BJ (cell line): ENCODE results near the gene TC2N. TPM values are rescaled to one million over a fixed set of nuclear protein-coding genes. Genes with fewer than 3 reads are reported as not detected.

Experiments used
- CTCF ChIA-PET: fragments of 350-600 bp; formaldehyde crosslinking; extraction: SDS; loops from one replicate; lab custom pipeline; 2021; ENCODE audit warnings: antibody characterized with exemption, inconsistent platforms; lab: Yijun Ruan, JAX
- POLR2A ChIA-PET: fragments of 300-600 bp; sonication (Branson Sonifier 250); formaldehyde crosslinking; extraction: SDS; loops from one replicate; lab custom pipeline; 2021; ENCODE audit warnings: antibody characterized with exemption; lab: Charles Lee
- DNase-seq: peaks from one replicate; pipeline ENCODE4 v3.0.0-alpha.2; 2011; ENCODE audit warnings: low read depth
- H3K27me3 ChIP-seq: 2 replicates; pipeline ENCODE4 v1.6.0; 2011; ENCODE audit warnings: low read length; ENCODE audit not compliant: control insufficient read depth, insufficient read depth
- H3K36me3 ChIP-seq: 2 replicates; pipeline ENCODE4 v1.5.1; 2011; ENCODE audit warnings: low read length; ENCODE audit not compliant: control insufficient read depth, insufficient read depth
- H3K4me3 ChIP-seq: 2 replicates; pipeline ENCODE4 v1.5.1; 2011; ENCODE audit warnings: low read depth, mild to moderate bottlenecking, control low read depth, low read length
- polyA plus RNA-seq: library from polyadenylated mRNA; depleted of rRNA; stranded (reverse); fragments of >200 nt; gene quantifications from 2 replicates; pipeline ENCODE4 v1.2.3, GENCODE V29; 2011
- TF ChIP-seq, protein P1 (sequence below): IDR thresholded peaks from 2 replicates; pipeline ENCODE4 v1.5.1; 2011; ENCODE audit warnings: low read depth, mild to moderate bottlenecking, control low read depth, inconsistent platforms, low read length, moderate library complexity; ENCODE audit not compliant: insufficient read depth

TC2N gene
- polyA plus RNA-seq, 1 experiment, result 0.05 TPM

DNA sequence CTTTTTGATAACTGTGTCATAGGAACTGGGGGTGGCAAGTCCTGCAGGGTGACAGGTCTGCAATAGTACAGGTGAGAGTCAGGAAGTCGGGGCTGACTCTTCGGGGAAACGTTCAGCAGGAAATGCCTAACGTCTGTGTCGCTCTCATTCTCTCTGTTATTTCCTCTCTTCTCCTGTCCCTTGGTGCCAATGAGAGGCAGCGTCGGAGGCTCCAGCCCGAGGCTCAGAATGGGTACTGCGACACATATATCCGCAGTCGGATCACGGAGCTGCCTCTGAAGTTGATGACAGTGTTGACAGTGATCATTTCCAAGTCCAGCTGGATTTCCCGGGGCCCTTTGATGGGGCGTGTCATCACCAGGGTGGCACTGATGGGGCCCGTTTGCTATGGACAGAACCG lies 2.7 kb upstream of the TC2N start:
- POLR2A ChIA-PET, result no interaction called here
- Histone ChIP-seq H3K36me3 (peaks cover 28% of the 10 kb centered on the region), H3K4me3 (no peak overlapping the region), H3K27me3 (no peaks in the 10 kb centered on the region)
- no peak for DNase-seq
- TF ChIP-seq, protein P1, sequence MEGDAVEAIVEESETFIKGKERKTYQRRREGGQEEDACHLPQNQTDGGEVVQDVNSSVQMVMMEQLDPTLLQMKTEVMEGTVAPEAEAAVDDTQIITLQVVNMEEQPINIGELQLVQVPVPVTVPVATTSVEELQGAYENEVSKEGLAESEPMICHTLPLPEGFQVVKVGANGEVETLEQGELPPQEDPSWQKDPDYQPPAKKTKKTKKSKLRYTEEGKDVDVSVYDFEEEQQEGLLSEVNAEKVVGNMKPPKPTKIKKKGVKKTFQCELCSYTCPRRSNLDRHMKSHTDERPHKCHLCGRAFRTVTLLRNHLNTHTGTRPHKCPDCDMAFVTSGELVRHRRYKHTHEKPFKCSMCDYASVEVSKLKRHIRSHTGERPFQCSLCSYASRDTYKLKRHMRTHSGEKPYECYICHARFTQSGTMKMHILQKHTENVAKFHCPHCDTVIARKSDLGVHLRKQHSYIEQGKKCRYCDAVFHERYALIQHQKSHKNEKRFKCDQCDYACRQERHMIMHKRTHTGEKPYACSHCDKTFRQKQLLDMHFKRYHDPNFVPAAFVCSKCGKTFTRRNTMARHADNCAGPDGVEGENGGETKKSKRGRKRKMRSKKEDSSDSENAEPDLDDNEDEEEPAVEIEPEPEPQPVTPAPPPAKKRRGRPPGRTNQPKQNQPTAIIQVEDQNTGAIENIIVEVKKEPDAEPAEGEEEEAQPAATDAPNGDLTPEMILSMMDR, result no peak
- CTCF ChIA-PET, result interaction anchor here (0.6 kb wide), 1 partner anchor 1553 kb away, joined by 4 read pairs; no protein-coding TSS in a partner anchor

DNA sequence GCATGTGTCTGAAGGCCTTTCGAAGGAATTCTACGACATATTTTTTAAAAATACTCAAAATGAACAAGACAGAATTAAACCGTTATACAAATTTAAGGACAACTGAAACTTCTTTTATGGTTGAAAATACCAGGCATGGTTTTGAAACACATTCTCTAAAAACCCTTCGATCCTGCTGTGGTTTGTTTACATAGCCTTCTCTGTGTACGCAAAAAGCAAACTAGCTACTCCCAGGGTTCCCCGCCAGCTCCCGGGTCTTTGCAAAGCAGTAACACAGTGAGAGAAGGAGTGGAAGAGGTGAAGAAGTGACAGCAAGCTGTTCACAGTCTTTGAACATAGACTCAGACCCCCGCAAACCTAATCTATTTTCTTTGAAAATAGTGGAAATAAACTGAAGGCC lies 2.2 kb upstream of the TC2N start:
- POLR2A ChIA-PET, result no interaction called here
- Histone ChIP-seq H3K27me3 (no peaks in the 10 kb centered on the region), H3K36me3 (peaks cover 28% of the 10 kb centered on the region), H3K4me3 (no peak overlapping the region)
- TF ChIP-seq, protein P1, result no peak
- CTCF ChIA-PET, result interaction anchor here (0.6 kb wide), 2 partner anchors 764 to 1553 kb away, joined by 3 to 4 read pairs; no protein-coding TSS in a partner anchor
- no peak for DNase-seq

DNA sequence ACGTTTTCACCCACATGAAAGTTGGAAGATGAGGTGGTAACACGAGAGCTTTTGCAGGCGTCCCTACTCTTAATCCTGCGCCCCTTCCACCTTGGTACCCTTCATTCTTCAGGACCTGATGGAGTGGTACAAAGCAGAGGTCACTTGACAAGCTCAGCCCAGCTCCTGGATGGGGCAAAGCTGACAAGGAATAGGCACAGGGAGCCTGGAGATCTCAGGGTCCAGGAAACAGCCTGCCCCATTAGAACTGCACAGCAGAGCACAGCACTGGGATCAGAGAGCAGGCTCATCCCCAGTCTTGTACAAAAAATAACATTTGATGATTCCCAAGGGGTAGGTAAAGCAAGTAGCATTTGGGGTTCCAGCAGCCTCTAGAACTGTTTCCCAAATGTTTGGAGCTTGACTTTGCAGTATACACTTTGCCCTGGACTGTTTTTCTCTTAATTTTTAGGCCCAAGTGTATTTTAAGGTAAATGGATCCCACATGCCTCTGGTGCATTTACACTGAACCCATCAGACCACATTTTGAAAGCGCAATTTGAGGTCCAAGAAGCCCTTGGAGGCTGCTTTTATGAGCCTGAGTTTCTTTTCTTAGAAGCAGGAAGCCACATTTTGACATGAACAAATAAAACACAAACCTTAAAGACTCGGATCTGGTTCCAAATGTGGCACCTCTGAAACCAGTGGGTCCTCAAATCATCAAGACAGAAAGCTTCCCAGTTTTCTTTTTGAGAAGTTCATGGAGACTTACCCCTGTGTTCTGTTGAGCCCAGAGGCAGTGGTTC lies 633 bp downstream of the TC2N start:
- DNase-seq, result no peak
- TF ChIP-seq, protein P1, result no peak
- ChIA-PET CTCF (interaction anchor here (0.8 kb wide), 1 partner anchor 26 kb away, joined by 3 read pairs; no protein-coding TSS in a partner anchor), POLR2A (no interaction called here)
- Histone ChIP-seq H3K4me3 (no peak overlapping the region), H3K36me3 (peaks cover 16% of the 10 kb centered on the region), H3K27me3 (no peaks in the 10 kb centered on the region)

DNA sequence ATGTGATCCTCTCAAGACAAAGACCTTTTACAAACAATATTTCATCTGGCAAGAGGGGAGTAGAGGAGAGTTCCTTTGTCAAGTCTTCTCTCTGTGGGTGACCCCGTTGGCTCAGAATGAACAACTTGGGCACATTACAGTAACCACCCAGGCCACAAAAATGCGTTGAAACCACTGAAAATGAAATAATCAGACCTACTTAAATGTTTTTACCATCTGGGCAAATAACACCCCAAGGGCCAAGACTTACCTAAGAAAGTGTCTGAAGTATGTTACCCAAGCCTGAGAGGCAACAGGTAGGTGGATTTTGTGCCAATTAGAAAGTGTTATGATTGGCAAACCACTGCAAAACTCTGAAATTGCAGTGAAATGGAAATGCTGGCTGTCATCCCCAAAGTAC lies 1.3 kb downstream of the TC2N start:
- Histone ChIP-seq H3K4me3 (no peak overlapping the region), H3K36me3 (peaks cover 16% of the 10 kb centered on the region), H3K27me3 (no peaks in the 10 kb centered on the region)
- ChIA-PET POLR2A (no interaction called here), CTCF (no interaction called here)
- TF ChIP-seq, protein P1, result no peak
- DNase-seq, result no peak

DNA sequence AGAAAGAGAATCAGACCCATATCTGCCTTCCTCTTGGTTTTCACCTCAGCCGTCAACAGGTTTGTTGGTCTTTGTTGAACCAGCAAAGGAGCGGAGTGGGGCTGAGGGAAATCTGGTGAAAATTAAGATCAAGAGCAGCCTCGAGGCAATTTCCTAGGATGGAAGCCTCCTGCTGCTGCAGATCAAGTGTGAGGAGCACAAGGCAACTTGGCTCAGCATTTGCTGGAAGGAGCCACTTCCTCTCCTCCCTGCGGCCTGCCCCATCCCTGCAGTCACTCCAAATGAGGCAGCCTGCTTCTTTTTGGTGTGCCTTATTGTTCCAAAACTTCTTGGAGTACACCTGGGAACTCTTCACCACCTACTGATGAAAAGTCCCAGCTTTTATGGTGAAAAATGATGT lies 4.9 kb downstream of the TC2N start:
- no peak overlapping the region for H3K4me3 ChIP-seq
- POLR2A ChIA-PET, result no interaction called here
- DNase-seq, result no peak
- TF ChIP-seq, protein P1, result no peak
- H3K27me3 ChIP-seq, result peaks cover 1% of the 10 kb centered on the region; the same call in 1 of the 2 replicates
- CTCF ChIA-PET, result no interaction called here
- H3K36me3 ChIP-seq, result no peaks in the 10 kb centered on the region; the same call in none of the 2 replicates
